DMS 273 (cell line): ENCODE measurements around the gene CA11.
"Not testable (repeated sequence)": the region's sequence is repeated elsewhere in the genome, so short reads cannot be mapped to it uniquely, and the experiment has no call there.

ENCODE experiments used
- DNase-seq: peaks from one replicate; lab custom pipeline; 2025; ENCODE audit not compliant: unreplicated experiment; lab: John Stamatoyannopoulos, UW

The CA11 gene

DNA sequence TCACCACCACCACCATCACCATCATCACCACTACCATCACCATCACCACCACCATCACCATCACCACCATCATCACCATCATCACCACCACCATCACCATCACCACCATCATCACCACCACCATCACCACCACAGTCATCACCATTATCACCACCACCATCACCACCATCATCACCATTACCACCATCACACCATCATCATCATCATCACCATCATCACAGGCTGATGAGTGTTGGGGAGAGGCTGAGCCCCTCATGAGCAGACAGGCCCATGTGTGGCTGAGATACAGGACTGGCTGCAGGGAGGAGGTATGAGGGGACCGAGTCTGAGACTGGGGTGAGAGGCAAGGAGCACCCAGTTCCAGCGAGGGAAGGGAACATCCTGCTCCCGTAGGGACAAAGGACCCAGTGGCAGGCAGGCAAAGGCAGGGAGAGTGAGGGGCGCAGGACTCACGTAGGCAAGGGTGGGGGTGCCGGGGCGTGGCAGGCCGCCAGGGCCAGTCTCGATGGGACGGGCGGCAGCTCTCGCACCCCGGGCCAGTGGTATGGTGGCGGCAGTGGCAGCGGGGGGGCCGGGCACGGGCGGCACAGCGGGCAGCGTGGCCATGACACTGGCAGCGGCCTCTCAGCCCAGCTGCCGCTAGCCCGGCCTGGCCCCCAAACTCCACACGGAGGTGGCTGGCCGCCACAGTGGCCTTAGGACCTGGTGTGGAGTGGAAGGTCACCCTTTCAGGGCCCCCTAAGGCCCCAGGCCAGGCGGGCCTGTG lies 24.1 kb upstream of the CA11 start:
- DNase-seq: no peak

DNA sequence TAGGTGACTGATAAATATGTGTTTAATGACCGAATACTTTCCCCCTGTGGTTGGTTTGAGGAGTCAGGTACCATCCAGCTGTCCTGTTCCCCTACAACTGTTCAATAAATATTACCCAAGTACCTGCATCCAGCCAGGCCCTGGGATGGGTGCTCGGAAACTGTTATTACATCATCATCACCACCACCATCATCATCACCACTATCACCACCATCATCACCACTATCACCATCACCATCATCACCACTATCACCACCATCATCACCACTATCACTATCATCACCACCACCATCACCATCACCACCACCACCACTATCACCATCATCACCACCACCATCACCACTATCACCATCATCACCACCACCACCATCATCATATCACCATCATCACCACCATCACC lies 22.8 kb upstream of the CA11 start:
- no peak for DNase-seq

DNA sequence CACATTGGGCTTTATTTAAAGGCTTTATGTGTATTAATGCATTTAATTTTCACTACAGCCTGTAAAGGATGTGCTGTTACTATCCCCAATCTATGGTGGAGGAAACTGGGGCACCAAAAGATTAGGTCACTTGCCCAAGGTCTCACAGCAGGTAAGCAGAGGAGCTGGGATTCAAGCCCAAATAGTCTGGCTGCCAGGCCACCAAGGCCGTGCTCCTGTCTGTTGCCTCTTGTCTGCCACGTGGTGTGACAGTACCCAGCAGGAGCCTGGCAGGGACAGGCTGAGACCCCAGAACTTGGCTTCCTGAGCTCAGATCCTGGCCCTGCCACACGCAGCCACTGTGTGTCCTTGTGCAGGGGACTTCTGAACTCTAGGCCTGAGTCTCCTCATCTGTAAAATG lies 22.3 kb upstream of the CA11 start:
- no peak for DNase-seq

- DNase-seq: no peak
These were observed 19.8 kb upstream of the CA11 start for GRCh38 chr19:48665786-48666185.

- DNase-seq: no peak
These were observed 18.5 kb upstream of the CA11 start for GRCh38 chr19:48664476-48664875.

DNA sequence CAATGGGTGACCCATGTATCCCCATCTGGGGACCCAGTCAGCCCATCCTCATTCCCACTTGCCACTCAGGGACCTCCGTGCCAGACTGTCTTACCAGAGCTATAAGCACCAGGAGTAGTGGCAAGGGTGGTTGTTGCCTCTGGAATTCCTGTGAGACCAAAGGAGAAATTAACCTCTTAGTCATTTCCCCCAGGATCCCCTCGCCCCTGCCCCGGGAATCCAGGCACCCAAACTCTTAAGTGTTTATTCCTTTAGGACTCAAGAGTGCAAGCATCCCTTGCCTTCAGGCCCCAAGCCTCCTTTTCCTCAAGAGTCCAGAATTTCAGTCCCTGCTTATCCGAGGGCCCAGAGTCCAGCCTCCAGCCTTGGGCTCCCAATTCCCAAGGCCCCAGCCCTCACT lies 17.7 kb upstream of the CA11 start:
- DNase-seq: no peak

- no peak for DNase-seq
These were observed 15.7 kb upstream of the CA11 start for GRCh38 chr19:48661711-48662090.

DNA sequence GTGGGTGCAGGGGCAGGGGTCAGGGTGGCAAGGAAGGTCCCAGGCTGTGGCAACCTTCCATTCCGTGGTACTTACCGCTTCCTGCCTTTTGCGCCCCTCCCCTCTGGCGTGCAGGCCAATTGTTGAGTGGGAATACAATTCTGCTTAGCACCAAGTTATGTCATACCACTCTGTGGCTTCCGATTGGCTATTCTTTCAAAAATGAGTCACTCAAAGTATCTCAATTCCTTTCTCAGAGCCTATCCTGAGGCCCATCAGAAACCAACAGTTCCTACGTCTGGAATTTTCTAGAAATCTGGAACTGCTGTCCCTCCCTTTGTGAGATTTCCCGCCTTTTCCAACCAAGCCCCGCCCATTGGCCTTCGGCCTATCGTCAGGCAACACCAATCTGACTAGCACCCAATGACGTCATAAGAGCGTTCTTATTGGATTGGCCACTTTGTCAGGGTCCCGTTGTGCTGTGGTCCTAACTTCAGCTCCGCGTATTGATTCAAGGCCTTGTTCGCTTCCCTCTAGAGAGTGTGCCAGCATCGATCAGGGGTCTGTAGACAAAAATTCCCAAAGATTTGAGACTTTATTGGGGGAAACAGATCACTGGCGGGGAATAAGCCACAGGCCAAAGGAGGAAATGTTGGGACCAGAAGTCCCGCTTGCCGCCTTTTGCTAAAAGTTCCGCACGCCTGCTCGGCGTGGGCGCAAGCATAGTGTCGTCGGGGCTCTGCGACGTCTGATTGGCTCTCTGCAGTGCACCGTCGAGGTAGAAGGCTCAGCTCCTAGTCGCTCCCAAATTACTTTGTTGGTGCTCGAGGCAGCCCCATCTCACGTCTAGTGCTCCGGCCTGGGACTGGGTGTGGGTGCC lies 15.1 kb upstream of the CA11 start:
- DNase-seq: peak; percentile 99

DNA sequence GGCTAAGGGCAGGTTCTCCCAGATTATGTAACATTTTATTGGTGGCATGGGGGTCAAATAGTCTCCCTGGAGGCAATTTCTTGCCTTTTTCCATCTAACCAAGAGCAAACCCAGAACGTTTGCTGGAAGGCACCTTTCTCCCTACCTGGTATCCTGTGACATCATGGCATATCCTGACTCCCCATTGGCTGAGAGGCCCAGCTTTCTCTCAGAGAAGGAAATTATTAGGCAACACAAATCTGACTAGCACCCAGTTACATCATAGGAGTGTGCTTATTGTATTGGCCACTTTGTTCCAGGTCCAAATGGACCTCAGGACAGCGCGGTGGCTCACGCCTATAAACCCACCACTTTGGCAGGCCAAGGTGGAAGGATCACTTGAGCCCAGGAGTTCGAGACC lies 13.8 kb upstream of the CA11 start:
- DNase-seq: peak; percentile 95

DNA sequence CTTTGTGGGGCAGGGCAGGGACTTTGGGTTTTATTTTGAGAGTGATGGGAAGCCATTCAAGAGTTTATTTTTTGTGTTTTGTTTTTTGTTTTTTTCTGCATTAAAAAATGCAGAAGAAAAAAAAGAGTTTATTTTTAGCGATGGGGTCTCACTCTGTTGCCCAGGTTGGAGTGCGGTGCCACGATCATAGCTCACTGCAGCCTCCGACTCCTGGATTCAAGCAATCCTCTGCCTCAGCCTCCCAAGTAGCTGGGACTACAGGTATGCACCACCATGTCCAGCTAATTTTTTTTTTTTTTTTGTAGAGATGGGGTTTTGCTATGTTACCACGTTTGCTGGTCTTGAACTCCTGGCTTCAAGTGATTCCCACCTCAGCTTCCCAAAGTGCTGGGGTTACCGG lies 12.5 kb upstream of the CA11 start:
- DNase-seq: no peak

- DNase-seq: not testable (repeated sequence)
These were observed 11.8 kb upstream of the CA11 start for GRCh38 chr19:48657828-48658227.

DNA sequence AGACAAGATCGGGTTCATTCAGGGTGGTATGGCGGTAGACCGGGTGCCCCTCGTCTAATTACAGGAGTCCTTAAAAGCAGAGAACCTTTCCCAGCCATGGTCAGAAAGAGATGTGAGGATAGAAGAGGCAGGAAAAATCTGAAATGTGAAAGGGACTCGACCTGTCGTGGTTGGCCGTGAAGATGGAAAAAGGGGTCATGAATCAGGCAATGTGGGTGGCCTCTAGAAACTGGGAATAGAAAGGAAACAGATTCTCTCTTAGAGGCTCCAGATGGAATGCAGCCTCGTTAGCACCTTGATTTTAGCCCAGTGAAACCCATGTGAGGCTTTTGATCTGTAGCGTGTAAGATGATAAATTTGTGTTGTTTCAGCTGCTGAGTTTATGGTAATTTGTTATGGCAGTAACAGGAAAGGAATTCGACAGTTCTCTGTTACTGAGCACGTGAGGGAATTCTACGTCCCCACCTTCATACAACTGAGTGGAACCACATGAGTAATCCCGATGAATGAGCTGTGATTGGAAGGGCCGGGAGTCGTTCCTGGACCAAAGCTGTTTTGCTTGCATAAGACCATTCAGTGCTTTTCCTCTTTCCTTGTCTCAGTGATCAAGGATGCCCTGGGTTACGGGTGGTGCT lies 11.0 kb upstream of the CA11 start:
- peak; percentile 74 for DNase-seq

GRCh38 chr19:48654299-48655059 lies 8.5 kb upstream of the CA11 start:
- peak; percentile 100 for DNase-seq

DNA sequence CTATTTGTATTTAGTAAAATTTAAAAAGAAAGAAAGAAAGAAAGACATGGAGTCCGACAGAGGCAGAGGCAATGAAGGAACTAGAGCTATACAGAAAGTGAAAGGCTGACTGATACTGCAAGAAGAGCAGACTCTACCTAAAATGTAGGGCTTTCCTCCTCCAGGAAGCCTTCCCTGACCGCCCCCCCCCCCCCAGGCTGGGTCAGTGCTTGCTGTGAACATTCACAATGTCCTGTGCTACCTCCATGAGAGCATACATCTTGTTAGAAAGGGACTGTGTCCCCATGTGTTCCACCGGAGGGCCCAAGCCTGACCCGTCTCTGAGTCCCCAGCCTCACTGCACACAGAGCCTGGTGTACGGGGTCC lies 5.7 kb upstream of the CA11 start:
- no peak for DNase-seq

DNA sequence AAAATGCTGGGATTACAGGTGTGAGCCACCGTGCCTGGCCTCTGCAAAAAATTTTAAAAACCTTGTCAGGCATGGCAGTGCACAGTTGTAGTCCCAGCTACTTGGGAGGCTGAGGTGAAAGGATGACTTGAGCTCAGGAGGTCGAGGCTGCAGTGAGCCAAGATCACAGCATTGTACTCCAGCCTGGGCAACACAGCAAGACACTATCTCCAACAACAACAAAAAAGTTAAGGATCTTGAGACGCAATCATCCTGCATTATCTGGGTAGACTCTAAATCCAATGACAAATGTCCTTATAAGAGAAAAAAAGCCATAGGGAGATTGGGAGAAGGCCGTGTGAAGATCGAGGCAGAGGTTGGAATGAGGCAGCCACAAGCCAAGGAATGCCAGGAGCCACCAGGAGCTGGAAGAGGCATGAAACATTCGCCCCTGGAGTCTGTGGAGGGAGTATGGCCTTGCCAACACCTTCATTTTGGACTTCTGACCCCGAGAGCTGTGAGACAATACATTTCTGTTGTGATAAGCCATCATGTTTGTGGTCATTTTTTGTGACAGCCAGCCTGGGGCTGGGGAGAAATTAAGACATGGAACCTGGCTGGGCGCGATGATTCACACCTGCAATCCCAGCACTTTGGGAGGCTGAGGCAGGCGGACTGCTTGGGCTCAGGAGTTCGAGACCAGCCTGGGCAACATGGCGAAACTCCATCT lies 5.1 kb upstream of the CA11 start:
- DNase-seq: no peak

GRCh38 chr19:48648134-48648533 lies 2.1 kb upstream of the CA11 start:
- peak; percentile 39 for DNase-seq

GRCh38 chr19:48646722-48647216 lies 782 bp upstream of the CA11 start:
- peak; percentile 59 for DNase-seq

DNA sequence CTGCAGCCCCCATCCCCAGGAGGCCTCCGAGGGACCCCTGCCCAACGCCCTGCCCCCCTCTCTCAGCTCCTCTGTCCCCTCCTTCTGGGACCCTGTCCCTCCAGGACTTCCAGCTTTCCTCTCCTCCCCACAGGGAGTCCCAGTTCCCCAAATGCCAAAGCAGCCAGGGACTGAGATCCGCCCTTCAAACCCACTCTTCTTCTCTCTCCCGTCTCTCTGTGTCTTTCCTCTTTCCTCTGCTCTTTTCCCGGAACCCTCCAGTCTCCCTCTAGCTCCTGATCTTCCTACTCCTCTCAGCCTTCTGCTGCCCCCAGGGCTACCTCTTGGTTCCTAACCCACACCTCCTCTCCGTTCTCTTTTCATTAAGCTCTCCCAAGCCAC lies 377 bp downstream of the CA11 start:
- DNase-seq: peak; percentile 88

- DNase-seq: peak; percentile 91
These were observed 958 bp downstream of the CA11 start for GRCh38 chr19:48644839-48645619.

DNA sequence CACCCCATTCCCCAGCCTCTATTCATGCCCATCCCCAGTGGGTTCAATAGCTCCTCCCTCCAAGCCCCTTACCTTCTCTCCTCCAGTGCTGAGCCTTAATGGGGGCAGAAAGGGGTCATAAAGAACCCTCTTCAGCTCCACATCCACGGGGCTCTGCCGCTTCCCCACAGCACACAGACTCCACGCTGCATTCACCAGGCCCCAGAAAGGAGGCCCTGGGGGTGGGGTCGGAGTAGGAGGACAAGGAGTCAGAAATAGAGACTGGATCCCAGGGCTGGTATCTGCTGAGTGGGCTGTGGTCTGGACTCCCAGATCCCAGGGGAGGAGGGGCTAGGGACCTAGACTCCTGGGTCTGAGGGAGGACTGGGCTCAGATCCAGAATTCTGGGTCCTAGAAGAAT lies 1.6 kb downstream of the CA11 start:
- DNase-seq: no peak
